IMR-90 (cell line): ENCODE measurements around the gene CCDC92. TPM values are rescaled to one million over a fixed set of nuclear protein-coding genes. Genes with fewer than 3 reads are reported as not detected.

Experiments used
- ATAC-seq: fragments of 200-7000 bp; cut with Tn5 transposase; 2 replicates; pipeline ENCODE4 v1.9.1; 2020; ENCODE audit warnings: low read depth, mild to moderate bottlenecking, moderate library complexity
- BruUV-seq: library from RNA; stranded (reverse); fragments of 400-500 nt; replicated peaks from 2 replicates; lab custom pipeline; 2021; lab: Mats Ljungman, UMichigan
- CTCF ChIA-PET: fragments of 300-600 bp; formaldehyde crosslinking; extraction: SDS; loops from one replicate; lab custom pipeline; 2021; ENCODE audit warnings: antibody characterized with exemption; lab: Yijun Ruan, JAX
- POLR2A ChIA-PET: fragments of 300-600 bp; sonication (Branson Sonifier 250); formaldehyde crosslinking; loops from one replicate; lab custom pipeline; 2022; ENCODE audit warnings: antibody characterized with exemption; ENCODE audit not compliant: unreplicated experiment; lab: Charles Lee
- DNase-seq: peaks from one replicate; pipeline ENCODE4 v3.0.0; 2013
- H2AFZ ChIP-seq: replicated peaks from 2 replicates; pipeline ENCODE3; 2013; ENCODE audit warnings: low read length, mild to moderate bottlenecking; ENCODE audit not compliant: poor library complexity
- H2AK5ac ChIP-seq: 2 replicates; pipeline ENCODE4 v1.6.1; 2013; ENCODE audit warnings: low read depth, low read length, inconsistent platforms
- H2AK9ac ChIP-seq: replicated peaks from 2 replicates; pipeline ENCODE3; 2013; ENCODE audit warnings: mild to moderate bottlenecking, low read depth, low read length, moderate library complexity; ENCODE audit not compliant: poor library complexity
- H2BK120ac ChIP-seq: 2 replicates; pipeline ENCODE4 v1.6.1; 2013; ENCODE audit warnings: low read depth, low read length, inconsistent platforms
- H2BK15ac ChIP-seq: 3 replicates; pipeline ENCODE4 v1.6.1; 2013; ENCODE audit warnings: low read depth, low read length, inconsistent platforms
- H2BK20ac ChIP-seq: 2 replicates; pipeline ENCODE4 v1.6.1; 2013; ENCODE audit warnings: low read depth, mild to moderate bottlenecking, inconsistent platforms, low read length, moderate library complexity
- H2BK5ac ChIP-seq: 2 replicates; pipeline ENCODE4 v1.6.1; 2013; ENCODE audit warnings: mild to moderate bottlenecking, low read depth, low read length, inconsistent platforms; ENCODE audit not compliant: poor library complexity, severe bottlenecking
- H3K14ac ChIP-seq: replicated peaks from 2 replicates; pipeline ENCODE4 v1.6.1; 2013; ENCODE audit warnings: low read depth, low read length, inconsistent platforms
- H3K18ac ChIP-seq: 2 replicates; pipeline ENCODE4 v1.6.1; 2013; ENCODE audit warnings: low read depth, low read length, control low read depth
- H3K23ac ChIP-seq: 2 replicates; pipeline ENCODE4 v1.6.1; 2013; ENCODE audit warnings: low read depth, low read length, inconsistent platforms
- H3K27ac ChIP-seq: 2 replicates; pipeline ENCODE4 v1.5.1; 2013; ENCODE audit warnings: mild to moderate bottlenecking, control low read depth, low read length; ENCODE audit not compliant: insufficient read depth
- H3K27me3 ChIP-seq: 2 replicates; pipeline ENCODE4 v1.6.1; 2013; ENCODE audit warnings: low read length; ENCODE audit not compliant: control insufficient read depth, insufficient read depth
- H3K36me3 ChIP-seq: 2 replicates; pipeline ENCODE4 v1.6.1; 2013; ENCODE audit warnings: low read length, mixed read lengths; ENCODE audit not compliant: control insufficient read depth, insufficient read depth
- H3K4ac ChIP-seq: 2 replicates; pipeline ENCODE4 v1.6.1; 2013; ENCODE audit warnings: low read depth, low read length, inconsistent platforms
- H3K4me1 ChIP-seq: 2 replicates; pipeline ENCODE4 v1.6.1; 2013; ENCODE audit warnings: low read length, mixed read lengths; ENCODE audit not compliant: control insufficient read depth, insufficient read depth
- H3K4me2 ChIP-seq: 2 replicates; pipeline ENCODE4 v1.6.1; 2013; ENCODE audit warnings: low read depth, mild to moderate bottlenecking, control low read depth, low read length, moderate library complexity
- H3K4me3 ChIP-seq: 2 replicates; pipeline ENCODE4 v1.5.1; 2013; ENCODE audit warnings: low read depth, mild to moderate bottlenecking, control low read depth, low read length, moderate library complexity; ENCODE audit not compliant: insufficient read depth
- H3K56ac ChIP-seq: 2 replicates; pipeline ENCODE4 v1.6.1; 2013; ENCODE audit warnings: low read length, inconsistent platforms; ENCODE audit not compliant: insufficient read depth; ENCODE audit errors: extremely low read depth
- H3K79me1 ChIP-seq, 2 experiments: 2 replicates each; pipeline ENCODE4 v1.6.1; 2013; ENCODE audit warnings: low read length in 2 of 2, inconsistent platforms in 1 of 2, low read depth in 1 of 2
- H3K9ac ChIP-seq: 2 replicates; pipeline ENCODE4 v1.6.1; 2013; ENCODE audit warnings: low read depth, low read length, control low read depth
- H3K9me1 ChIP-seq: 2 replicates; pipeline ENCODE4 v1.6.1; 2013; ENCODE audit warnings: low read length, inconsistent platforms; ENCODE audit not compliant: insufficient read depth
- H3K9me3 ChIP-seq: 2 replicates; pipeline ENCODE4 v1.6.1; 2013; ENCODE audit warnings: low read length; ENCODE audit not compliant: control insufficient read depth, insufficient read depth
- H4K20me1 ChIP-seq: 2 replicates; pipeline ENCODE4 v1.6.1; 2013; ENCODE audit warnings: low read length, inconsistent platforms; ENCODE audit not compliant: insufficient read depth
- H4K5ac ChIP-seq: 2 replicates; pipeline ENCODE4 v1.6.1; 2013; ENCODE audit warnings: mild to moderate bottlenecking, low read depth, low read length, control low read depth
- H4K8ac ChIP-seq, 2 experiments: 2 replicates each; pipeline ENCODE4 v1.6.1; 2013; ENCODE audit warnings: low read depth in 2 of 2, low read length in 2 of 2, control low read depth in 1 of 2, inconsistent platforms in 1 of 2
- H4K91ac ChIP-seq: 2 replicates; pipeline ENCODE4 v1.6.1; 2013; ENCODE audit warnings: low read depth, low read length, inconsistent platforms; ENCODE audit not compliant: insufficient read depth
- BHLHE40 ChIP-seq: fragments of 150-350 bp; IDR thresholded peaks from 2 replicates; pipeline ENCODE4 v1.6.1; 2016; ENCODE audit warnings: mild to moderate bottlenecking, low read depth, low read length
- CHD1 ChIP-seq: IDR thresholded peaks from 2 replicates; pipeline ENCODE4 v1.6.1; 2012; ENCODE audit warnings: low read depth, low read length, improper control_type of control experiment
- MXI1 ChIP-seq: IDR thresholded peaks from 2 replicates; pipeline ENCODE4 v1.6.1; 2012; ENCODE audit warnings: low read depth, mild to moderate bottlenecking, low read length, moderate library complexity, borderline replicate concordance
- RAD21 ChIP-seq: IDR thresholded peaks from 2 replicates; pipeline ENCODE4 v1.6.1; 2012; ENCODE audit warnings: low read length, improper control_type of control experiment
- WGBS, 2 experiments: methylation state at CpG; one replicate each; pipeline versions ENCODE4 v1.1.5 to v1.1.7; 2013; ENCODE audit warnings: missing lambda C conversion rate in 2 of 2; ENCODE audit not compliant: insufficient read length in 1 of 2; ENCODE audit errors: extremely low coverage in 2 of 2; 5-methylcytosine and 5-hydroxymethylcytosine counted together
- dilution Hi-C: fragments of 300-500 bp; cut with HindIII; formaldehyde crosslinking; loops from one replicate; pipeline ENCODE4 v1.14.3; 2018; ENCODE audit warnings: low sequenced_read_pairs; ENCODE audit not compliant: unreplicated experiment
- in situ Hi-C: fragments of 300-500 bp; cut with MboI; formaldehyde crosslinking; loops from 3 replicates; pipeline ENCODE4 v1.14.3; 2019; ENCODE audit warnings: low sequenced_read_pairs, inconsistent platforms, mixed read lengths
- intact Hi-C: fragments of 100-400 bp; cut with micrococcal nuclease; formaldehyde crosslinking; loops from 2 replicates; pipeline ENCODE4 v1.10.0; 2022
- polyA plus RNA-seq, 3 experiments: library from polyadenylated mRNA; depleted of rRNA; stranded (reverse); fragments of >200 nt; gene quantifications; 2 replicates each; pipeline ENCODE4 v1.2.3, GENCODE V29; 2012; ENCODE audit warnings: low replicate concordance in 1 of 3
- total RNA-seq: library from RNA; depleted of rRNA; stranded (reverse); fragments of >200 nt; gene quantifications from 2 replicates; pipeline ENCODE4 v1.2.3, GENCODE V29; 2012
- TF ChIP-seq, protein P1 (sequence below): fragments of 150-350 bp; IDR thresholded peaks from 2 replicates; pipeline ENCODE4 v1.6.1; 2017; ENCODE audit warnings: mild to moderate bottlenecking, antibody characterized with exemption, low read length, low read depth
- TF ChIP-seq, protein P2 (sequence below): conservative IDR thresholded peaks from 2 replicates; pipeline ENCODE4 v1.5.1; 2012; ENCODE audit warnings: mild to moderate bottlenecking, low read depth, low read length, improper control_type of control experiment

Gene CCDC92
- total and polyA plus RNA-seq, 2 of the 4 experiments (the other 2 are of a cell fraction): 5.7 to 55.5 TPM

DNA sequence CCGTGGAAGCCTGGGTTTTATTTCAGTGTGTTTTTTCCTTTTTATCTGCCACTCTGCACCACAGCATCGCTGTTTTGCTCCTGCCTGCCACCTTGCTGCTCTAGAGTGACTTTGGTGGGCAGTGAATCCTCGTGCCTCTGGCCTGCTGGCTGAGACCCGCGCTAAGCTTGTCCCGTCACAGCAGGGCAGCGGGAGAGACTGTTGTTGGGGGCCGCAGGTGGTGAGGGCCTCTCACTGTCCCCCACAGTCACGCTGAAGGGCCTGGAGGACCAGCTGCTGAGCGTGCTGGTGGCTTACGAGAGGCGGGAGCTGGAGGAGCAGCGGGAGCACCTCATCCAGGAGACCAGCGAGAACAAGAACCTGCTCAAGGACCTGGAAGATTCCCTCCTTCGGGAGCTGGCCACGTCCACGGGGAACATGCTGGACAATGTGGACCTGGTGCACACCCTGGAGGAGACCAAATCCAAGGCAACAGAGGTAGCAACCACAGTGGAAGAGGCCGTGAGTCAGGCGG, 55.2 kb downstream of the CCDC92 start:
- no peak overlapping the region for H4K8ac ChIP-seq
- no peak overlapping the region for H3K4me3 ChIP-seq
- no peak overlapping the region for H3K14ac ChIP-seq
- no peak overlapping the region for H3K23ac ChIP-seq
- CTCF ChIA-PET: no interaction called here
- peaks cover 3% of the 10 kb centered on the region for H3K9me1 ChIP-seq
- no peak overlapping the region for H2BK120ac ChIP-seq
- intact Hi-C loops (no loop called here), in situ Hi-C loops (no loop called here), dilution Hi-C loops (no loop called here)
- TF ChIP-seq RAD21: no peak
- no peak for TF ChIP-seq BHLHE40
- TF ChIP-seq CHD1: no peak
- TF ChIP-seq MXI1: no peak
- TF ChIP-seq, protein P1, sequence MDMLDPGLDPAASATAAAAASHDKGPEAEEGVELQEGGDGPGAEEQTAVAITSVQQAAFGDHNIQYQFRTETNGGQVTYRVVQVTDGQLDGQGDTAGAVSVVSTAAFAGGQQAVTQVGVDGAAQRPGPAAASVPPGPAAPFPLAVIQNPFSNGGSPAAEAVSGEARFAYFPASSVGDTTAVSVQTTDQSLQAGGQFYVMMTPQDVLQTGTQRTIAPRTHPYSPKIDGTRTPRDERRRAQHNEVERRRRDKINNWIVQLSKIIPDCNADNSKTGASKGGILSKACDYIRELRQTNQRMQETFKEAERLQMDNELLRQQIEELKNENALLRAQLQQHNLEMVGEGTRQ: no peak
- TF ChIP-seq, protein P2, sequence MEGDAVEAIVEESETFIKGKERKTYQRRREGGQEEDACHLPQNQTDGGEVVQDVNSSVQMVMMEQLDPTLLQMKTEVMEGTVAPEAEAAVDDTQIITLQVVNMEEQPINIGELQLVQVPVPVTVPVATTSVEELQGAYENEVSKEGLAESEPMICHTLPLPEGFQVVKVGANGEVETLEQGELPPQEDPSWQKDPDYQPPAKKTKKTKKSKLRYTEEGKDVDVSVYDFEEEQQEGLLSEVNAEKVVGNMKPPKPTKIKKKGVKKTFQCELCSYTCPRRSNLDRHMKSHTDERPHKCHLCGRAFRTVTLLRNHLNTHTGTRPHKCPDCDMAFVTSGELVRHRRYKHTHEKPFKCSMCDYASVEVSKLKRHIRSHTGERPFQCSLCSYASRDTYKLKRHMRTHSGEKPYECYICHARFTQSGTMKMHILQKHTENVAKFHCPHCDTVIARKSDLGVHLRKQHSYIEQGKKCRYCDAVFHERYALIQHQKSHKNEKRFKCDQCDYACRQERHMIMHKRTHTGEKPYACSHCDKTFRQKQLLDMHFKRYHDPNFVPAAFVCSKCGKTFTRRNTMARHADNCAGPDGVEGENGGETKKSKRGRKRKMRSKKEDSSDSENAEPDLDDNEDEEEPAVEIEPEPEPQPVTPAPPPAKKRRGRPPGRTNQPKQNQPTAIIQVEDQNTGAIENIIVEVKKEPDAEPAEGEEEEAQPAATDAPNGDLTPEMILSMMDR: no peak
- H4K20me1 ChIP-seq: no peaks in the 10 kb centered on the region
- H3K18ac ChIP-seq: no peak overlapping the region
- ATAC-seq (no peak), DNase-seq (no peak)
- H3K56ac ChIP-seq: no peak overlapping the region
- H3K27me3 ChIP-seq: peaks cover 8% of the 10 kb centered on the region
- H3K4me1 ChIP-seq: peaks cover 3% of the 10 kb centered on the region; the same call in 1 of the 2 replicates
- no peak overlapping the region for H2BK5ac ChIP-seq
- no peak overlapping the region for H3K4ac ChIP-seq
- H4K91ac ChIP-seq: no peak overlapping the region
- H3K79me1 ChIP-seq: no peaks in the 10 kb centered on the region
- H3K9ac ChIP-seq: no peak overlapping the region
- H3K9me3 ChIP-seq: no peaks in the 10 kb centered on the region
- no peak overlapping the region for H2AK5ac ChIP-seq
- BruUV-seq: no TSS peak
- no peak overlapping the region for H2BK20ac ChIP-seq
- no peak overlapping the region for H2AK9ac ChIP-seq
- no peaks in the 10 kb centered on the region for H3K36me3 ChIP-seq
- H4K5ac ChIP-seq: no peak overlapping the region
- no peak overlapping the region for H3K4me2 ChIP-seq
- H2BK15ac ChIP-seq: no peak overlapping the region
- 85% methylated on average over 11 of the region's 19 CpGs; no CpG with 5 or more reads in 1 of the 2 experiments for WGBS, 2 experiments
- POLR2A ChIA-PET: no interaction called here
- no peak overlapping the region for H2AFZ ChIP-seq
- no peak overlapping the region for H3K27ac ChIP-seq
